Peyer's patch (tissue), 4 donors: ENCODE data around the gene GSTM4. TPM values are rescaled to one million over a fixed set of nuclear protein-coding genes. Genes with fewer than 3 reads are reported as not detected.

ENCODE experiments used
- DNase-seq, 3 donors: peaks; one replicate each; pipeline ENCODE4 v3.0.0-alpha.2; 2017 to 2019
- H3K27ac ChIP-seq, 4 donors: fragments of 200-600 bp; sonication (generic); one replicate each; pipeline ENCODE4 v1.5.1; 2016 to 2019
- H3K27me3 ChIP-seq, 2 donors: fragments of 200-600 bp; sonication (generic); one replicate each; pipeline ENCODE4 v1.5.1; 2019
- H3K36me3 ChIP-seq, 3 donors: fragments of 200-600 bp; sonication (generic); one replicate each; pipeline ENCODE4 v1.5.1; 2016 to 2019
- H3K4me1 ChIP-seq, 4 donors: fragments of 200-600 bp; sonication (generic); one replicate each; pipeline ENCODE4 v1.5.1; 2016 to 2019
- H3K4me3 ChIP-seq, 4 donors: fragments of 200-600 bp; sonication (generic); 1 replicate in 3 of 4; 2 replicates in 1 of 4; pipeline ENCODE4 v1.5.1; 2016 to 2019; ENCODE audit warnings: mild to moderate bottlenecking in 1 of 4
- H3K9me3 ChIP-seq, 4 donors: fragments of 200-600 bp; sonication (generic); one replicate each; pipeline ENCODE4 v1.5.1; 2016 to 2019; ENCODE audit warnings: mild to moderate bottlenecking in 1 of 4
- POLR2A ChIP-seq, 2 donors: fragments of 450-650 bp; IDR thresholded peaks; one replicate each; pipeline ENCODE4 v1.5.1; 2017; ENCODE audit warnings: antibody characterized with exemption in 2 of 2, mild to moderate bottlenecking in 2 of 2, moderate library complexity in 2 of 2
- total RNA-seq, 4 donors: library from RNA; depleted of rRNA; stranded (reverse); fragments of >200 nt; gene quantifications; one replicate each; pipeline ENCODE4 v1.1.0, GENCODE V29; 2016
- TF ChIP-seq, protein P1 (sequence below), 6 experiments: fragments of 450-650 bp in 4 of 6; fragments of 200-600 bp in 2 of 6; sonication (generic) in 1 of 6; IDR thresholded peaks; one replicate each; pipeline ENCODE4 v1.5.1; 2017 to 2019; ENCODE audit warnings: antibody characterized with exemption in 6 of 6, mild to moderate bottlenecking in 3 of 6, moderate library complexity in 1 of 6

Gene GSTM4
- 100 to 1,000 TPM in 3 of 4 donors, 10 to 100 TPM in 1; 76.7 to 276 (median 228) TPM for total RNA-seq

- peaks cover 0 to 26% (median 3%) of the 10 kb centered on the region in 4 donors for H3K4me1 ChIP-seq
- peaks cover 0 to 21% (median 0%) of the 10 kb centered on the region in 3 donors for H3K36me3 ChIP-seq
- DNase-seq = peak; percentile 88 to 96 (median 95)
- peak; percentile 65 to 77 for TF ChIP-seq POLR2A (IDR thresholded peaks at IDR 0.05)
- TF ChIP-seq, protein P1, sequence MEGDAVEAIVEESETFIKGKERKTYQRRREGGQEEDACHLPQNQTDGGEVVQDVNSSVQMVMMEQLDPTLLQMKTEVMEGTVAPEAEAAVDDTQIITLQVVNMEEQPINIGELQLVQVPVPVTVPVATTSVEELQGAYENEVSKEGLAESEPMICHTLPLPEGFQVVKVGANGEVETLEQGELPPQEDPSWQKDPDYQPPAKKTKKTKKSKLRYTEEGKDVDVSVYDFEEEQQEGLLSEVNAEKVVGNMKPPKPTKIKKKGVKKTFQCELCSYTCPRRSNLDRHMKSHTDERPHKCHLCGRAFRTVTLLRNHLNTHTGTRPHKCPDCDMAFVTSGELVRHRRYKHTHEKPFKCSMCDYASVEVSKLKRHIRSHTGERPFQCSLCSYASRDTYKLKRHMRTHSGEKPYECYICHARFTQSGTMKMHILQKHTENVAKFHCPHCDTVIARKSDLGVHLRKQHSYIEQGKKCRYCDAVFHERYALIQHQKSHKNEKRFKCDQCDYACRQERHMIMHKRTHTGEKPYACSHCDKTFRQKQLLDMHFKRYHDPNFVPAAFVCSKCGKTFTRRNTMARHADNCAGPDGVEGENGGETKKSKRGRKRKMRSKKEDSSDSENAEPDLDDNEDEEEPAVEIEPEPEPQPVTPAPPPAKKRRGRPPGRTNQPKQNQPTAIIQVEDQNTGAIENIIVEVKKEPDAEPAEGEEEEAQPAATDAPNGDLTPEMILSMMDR (IDR thresholded peaks at IDR 0.05) = peak in 1 of 6 experiments; percentile 32
- H3K27ac ChIP-seq = peak within 1 kb of the TSS; percentile 75 to 86 (median 82)
- H3K9me3 ChIP-seq = no peaks in the 10 kb centered on the region
- H3K27me3 ChIP-seq = no peaks in the 10 kb centered on the region
- H3K4me3 ChIP-seq = peak within 1 kb of the TSS; percentile 61 to 89 (median 76)
Observed at GRCh38 chr1:109655615-109656519, at the start of gene GSTM4. TSS of gene GSTM4 (plus strand) at chr1:109656099. CDS start at chr1:109656390, 291 bp downstream.

DNA sequence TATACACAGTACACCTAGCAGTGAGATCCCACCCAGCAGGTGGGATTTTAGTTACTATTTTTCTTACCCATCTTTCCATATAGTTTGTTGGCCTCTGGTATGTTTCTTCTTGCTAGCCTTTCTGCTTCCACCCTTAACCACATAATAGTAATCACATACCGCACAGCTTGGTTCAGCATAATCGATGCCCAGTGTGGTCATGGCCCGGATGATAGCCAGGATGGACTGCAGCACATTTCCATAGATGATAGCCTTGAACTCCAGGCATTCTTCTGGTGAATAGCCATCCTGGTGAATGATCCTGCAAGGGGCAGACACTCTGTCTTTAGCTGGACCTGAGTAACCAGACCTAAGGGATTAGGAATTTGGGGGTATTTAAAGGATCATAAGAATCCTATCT, 46.0 kb upstream of the GSTM4 start:
- Histone ChIP-seq H3K27ac (no peak overlapping the region), H3K27me3 (no peaks in the 10 kb centered on the region), H3K4me1 (no peaks in the 10 kb centered on the region), H3K9me3 (no peaks in the 10 kb centered on the region), H3K4me3 (no peak overlapping the region), H3K36me3 (no peaks in the 10 kb centered on the region)
- no peak for DNase-seq
- TF ChIP-seq, protein P1 (IDR thresholded peaks at IDR 0.05) = no peak
- no peak for TF ChIP-seq POLR2A (IDR thresholded peaks at IDR 0.05)

GRCh38 chr1:109610609-109611307, 45.1 kb upstream of the GSTM4 start:
- no peak for TF ChIP-seq POLR2A (IDR thresholded peaks at IDR 0.05)
- TF ChIP-seq, protein P1 (IDR thresholded peaks at IDR 0.05) = no peak
- Histone ChIP-seq H3K9me3 (no peaks in the 10 kb centered on the region), H3K27me3 (no peaks in the 10 kb centered on the region), H3K4me1 (no peaks in the 10 kb centered on the region), H3K4me3 (no peak overlapping the region), H3K36me3 (no peaks in the 10 kb centered on the region), H3K27ac (no peak overlapping the region)
- DNase-seq = no peak

DNA sequence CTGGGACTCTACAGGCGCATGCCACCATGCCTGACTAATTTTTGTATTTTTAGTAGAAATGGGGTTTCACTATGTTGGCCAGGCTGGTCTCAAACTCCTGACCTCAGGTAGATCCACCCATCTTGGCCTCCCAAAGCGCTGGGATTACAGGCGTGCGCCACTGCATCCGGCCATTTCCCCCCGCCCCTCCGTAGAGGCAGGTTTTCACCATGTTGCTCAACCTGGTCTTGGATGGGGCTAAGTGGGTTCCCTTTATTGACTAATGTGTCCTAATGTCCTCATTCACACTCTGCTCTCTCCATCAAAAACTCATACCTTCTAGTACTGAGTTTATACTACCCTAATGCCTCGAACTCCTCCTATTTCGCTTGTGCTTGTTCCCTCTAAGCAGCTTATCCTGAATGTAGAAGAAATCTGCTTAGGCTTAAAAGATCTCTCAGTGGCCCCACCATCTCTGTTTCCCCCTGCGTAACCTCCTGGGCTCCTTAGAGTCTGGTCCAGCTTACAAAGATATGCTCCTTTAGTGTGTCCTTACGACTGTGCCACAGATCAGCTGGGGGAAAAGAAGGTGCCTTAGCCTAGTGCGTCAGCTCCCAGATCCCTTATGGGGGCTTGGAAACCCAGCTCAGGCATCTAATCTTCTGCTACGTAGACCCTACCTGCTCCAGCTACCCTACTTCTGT, 44.5 kb upstream of the GSTM4 start:
- Histone ChIP-seq H3K4me3 (no peak overlapping the region), H3K36me3 (no peaks in the 10 kb centered on the region), H3K4me1 (no peaks in the 10 kb centered on the region), H3K9me3 (no peaks in the 10 kb centered on the region), H3K27me3 (no peaks in the 10 kb centered on the region), H3K27ac (no peak overlapping the region)
- DNase-seq = no peak
- no peak for TF ChIP-seq POLR2A (IDR thresholded peaks at IDR 0.05)
- TF ChIP-seq, protein P1 (IDR thresholded peaks at IDR 0.05) = no peak

DNA sequence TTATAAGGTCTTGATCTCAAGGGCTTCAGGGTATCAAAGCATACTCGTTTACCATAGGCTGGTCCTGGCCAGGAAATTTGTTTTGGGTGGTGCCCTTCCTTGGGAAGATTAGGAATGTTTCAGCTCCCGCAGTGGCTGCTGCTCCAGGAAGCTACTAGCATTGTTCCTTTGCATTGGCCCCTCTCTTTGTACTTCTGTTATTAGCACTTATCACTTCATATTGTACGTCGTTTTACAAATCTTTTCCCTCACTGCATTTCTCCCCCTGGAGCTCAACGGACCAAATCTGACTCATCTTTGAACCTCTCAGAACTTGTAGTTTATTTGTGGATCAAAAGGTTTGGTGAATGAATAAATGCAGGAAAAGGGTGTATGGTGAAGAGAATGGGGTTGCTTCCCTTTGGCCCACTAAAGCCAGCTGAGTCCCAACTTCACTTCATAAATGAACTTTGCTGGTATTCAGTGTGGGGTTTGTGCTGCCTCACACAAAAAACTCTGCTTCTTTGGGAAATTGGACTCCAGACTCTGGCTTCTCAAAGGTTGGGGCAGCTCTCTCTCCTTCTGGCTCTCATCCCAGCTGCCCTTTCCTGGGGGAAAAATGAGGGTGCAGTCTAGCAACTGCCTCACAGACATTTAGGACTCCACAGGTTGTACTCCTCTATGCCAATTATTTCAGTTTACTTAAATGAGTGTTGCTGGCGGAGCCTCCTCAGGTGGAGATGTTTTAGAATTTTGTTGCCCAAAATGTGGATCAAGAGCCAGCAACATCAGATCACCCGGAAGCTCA, 42.3 kb upstream of the GSTM4 start:
- H3K36me3 ChIP-seq = no peaks in the 10 kb centered on the region
- no peak overlapping the region for H3K4me3 ChIP-seq
- no peaks in the 10 kb centered on the region for H3K9me3 ChIP-seq
- no peak overlapping the region for H3K27ac ChIP-seq
- H3K27me3 ChIP-seq = no peaks in the 10 kb centered on the region
- DNase-seq = no peak
- H3K4me1 ChIP-seq = peaks cover 0 to 9% (median 0%) of the 10 kb centered on the region in 4 donors
- TF ChIP-seq POLR2A (IDR thresholded peaks at IDR 0.05) = no peak
- TF ChIP-seq, protein P1 (IDR thresholded peaks at IDR 0.05) = no peak
